DND-41 (cell line): ENCODE measurements around the gene GABRA6.

Experiments used
- EZH2 ChIP-seq: IDR thresholded peaks from 3 replicates; pipeline ENCODE4 v1.6.1; 2012; ENCODE audit warnings: borderline replicate concordance, low read depth, mild to moderate bottlenecking, moderate library complexity, low read length, inconsistent platforms; ENCODE audit not compliant: severe bottlenecking
- TF ChIP-seq, protein P1 (sequence below): IDR thresholded peaks from 2 replicates; pipeline ENCODE4 v1.5.1; 2012; ENCODE audit warnings: borderline replicate concordance, low read length, moderate library complexity, mild to moderate bottlenecking; ENCODE audit not compliant: poor library complexity, severe bottlenecking; ENCODE audit errors: extremely low read depth

DNA sequence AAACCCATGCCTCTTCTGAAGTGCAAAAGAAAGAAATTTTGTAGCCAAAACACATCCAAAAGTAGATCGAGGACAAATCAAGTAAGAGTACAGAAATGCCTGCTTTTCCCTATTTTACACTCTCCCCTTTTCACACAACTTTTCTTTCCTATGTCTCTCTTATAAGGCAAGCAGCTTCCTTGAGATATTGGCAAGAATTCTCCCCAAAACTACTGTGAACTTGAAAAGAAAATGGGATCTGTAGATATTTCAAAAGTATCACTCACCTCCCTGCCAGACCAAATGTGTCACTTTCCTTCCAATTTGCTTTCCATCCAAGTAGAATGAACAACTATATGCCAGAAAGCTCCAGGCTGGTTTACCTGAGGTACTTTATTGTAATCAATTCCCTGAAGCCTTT lies 47.9 kb upstream of the GABRA6 start:
- TF ChIP-seq, protein P1, sequence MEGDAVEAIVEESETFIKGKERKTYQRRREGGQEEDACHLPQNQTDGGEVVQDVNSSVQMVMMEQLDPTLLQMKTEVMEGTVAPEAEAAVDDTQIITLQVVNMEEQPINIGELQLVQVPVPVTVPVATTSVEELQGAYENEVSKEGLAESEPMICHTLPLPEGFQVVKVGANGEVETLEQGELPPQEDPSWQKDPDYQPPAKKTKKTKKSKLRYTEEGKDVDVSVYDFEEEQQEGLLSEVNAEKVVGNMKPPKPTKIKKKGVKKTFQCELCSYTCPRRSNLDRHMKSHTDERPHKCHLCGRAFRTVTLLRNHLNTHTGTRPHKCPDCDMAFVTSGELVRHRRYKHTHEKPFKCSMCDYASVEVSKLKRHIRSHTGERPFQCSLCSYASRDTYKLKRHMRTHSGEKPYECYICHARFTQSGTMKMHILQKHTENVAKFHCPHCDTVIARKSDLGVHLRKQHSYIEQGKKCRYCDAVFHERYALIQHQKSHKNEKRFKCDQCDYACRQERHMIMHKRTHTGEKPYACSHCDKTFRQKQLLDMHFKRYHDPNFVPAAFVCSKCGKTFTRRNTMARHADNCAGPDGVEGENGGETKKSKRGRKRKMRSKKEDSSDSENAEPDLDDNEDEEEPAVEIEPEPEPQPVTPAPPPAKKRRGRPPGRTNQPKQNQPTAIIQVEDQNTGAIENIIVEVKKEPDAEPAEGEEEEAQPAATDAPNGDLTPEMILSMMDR = no peak
- TF ChIP-seq EZH2 = no peak
